ENCODE data around the gene MYH16. TPM values are rescaled to one million over a fixed set of nuclear protein-coding genes. Genes with fewer than 3 reads are reported as not detected.
"Not testable (repeated sequence)": the region's sequence is repeated elsewhere in the genome, so short reads cannot be mapped to it uniquely, and the experiment has no call there.

The MYH16 gene
- total RNA-seq, 1 experiment from 2014 or later = 29.6 TPM

DNA sequence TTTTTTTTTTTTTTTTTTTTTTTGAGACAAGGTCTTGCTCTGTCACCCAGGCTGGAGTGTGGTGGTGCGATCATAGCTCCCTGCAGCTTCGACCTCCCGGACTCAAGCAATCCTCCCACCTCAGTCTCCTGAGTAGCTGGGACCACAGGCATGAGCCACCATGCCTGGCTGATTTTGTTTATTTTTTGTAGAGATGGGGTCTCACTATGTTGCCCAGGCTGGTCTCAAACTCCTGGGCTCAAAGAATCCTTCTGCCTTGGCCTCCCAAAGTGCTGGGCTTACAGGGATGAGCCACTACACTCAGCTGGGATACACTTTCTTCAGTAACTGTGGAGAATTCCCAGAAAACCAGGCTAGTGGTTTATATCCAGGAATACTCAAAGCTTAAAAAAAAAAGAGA lies 78.0 kb downstream of the MYH16 start:
- DNase-seq (ENCODE audit: low read depth) = not testable (repeated sequence)

DNA sequence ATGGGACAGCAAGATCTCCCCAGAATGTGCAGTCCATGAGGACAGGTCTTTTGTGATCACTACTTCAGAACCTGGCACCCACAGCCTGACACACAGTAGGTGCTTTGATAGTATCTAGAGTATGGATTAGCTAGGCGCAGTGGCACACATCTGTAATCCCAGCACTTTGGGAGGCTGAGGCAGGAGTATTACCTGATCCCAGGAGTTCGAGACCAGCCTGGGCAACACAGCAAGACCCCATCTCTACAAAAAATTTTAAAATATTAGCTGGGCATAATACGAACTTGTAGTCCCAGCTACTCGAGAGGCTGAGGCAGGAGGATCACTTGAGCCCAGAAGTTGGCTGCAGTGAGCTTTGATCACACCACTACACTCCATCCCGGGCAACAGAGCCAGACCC lies 79.6 kb downstream of the MYH16 start:
- no peak for DNase-seq (ENCODE audit: low read depth)

DNA sequence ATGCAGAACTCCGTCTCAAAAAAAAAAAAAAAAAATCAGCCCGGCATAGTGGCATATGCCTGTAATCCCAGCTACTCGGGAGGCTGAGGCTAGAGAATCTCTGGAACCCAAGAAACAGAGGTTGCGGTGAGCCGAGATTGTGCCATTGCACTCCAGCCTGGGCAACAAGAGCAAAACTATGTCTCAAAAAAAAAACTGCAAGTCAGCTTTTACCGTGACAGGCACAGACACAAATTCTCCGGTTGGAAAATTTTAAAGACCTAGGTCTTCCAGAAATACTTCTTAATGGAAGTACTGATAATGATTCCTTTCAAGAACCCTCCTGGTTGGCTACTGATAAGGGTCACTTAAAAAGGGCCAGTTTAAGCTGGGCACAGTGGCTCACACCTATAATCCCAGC lies 82.5 kb downstream of the MYH16 start:
- no peak for DNase-seq (ENCODE audit: low read depth)

DNA sequence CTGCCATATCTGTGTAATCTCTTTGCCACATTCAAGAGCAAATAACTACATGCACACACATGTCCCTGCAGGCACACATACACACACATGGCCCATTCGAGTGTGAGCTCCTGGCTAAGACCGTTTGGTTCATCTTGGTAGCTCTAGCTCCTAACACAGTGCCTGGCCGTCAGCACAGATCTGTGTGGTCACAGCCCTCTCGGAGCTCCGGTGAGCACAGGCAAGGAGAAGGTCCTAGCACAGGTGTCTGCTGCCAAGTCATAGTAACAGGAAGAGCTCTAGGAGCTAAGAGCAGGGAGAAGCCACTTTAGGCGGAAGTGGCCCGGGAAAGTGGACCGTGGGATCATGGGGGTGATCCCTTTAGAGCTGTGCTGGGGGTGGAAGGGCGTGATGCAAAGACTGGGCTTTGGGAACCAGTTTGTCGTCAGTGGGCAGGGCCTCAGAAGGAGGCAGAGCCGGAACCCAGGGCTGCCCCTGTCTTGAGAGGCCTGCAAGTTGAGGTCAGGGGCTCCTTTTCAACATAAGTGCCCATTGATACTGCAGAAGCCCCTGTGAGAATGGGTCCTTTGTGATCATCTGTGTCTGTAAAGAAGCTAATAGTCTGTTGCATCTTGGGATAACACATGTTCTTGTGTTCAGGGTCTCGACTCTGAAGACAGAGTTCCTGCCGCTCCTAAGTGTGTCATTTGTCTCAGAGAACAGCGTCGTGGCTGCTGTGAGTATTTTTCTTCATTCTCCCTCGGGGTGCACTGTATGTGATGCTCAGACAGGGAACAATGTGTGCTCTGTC lies 85.3 kb downstream of the MYH16 start:
- no peak for DNase-seq (ENCODE audit: low read depth)

DNA sequence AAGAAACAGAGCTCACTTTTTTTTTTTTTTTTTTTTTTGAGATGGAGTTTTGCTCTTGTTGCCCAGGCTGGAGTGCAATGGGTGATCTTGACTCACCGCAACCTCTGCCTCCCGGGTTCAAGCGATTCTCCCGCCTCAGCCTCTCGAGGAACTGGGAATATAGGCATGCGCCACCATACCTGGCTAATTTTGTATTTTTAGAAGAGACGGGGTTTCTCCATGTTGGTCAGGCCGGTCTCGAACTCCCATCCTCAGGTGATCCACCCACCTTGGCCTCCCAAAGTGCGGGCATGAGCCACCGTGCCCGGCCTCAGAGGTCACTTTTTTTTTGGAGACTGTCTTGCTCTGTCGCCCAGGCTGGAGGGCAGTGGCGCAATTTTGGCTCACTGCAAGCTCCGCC lies 85.9 kb downstream of the MYH16 start:
- not testable (repeated sequence) for DNase-seq (ENCODE audit: low read depth)

- DNase-seq (ENCODE audit: low read depth) = no peak
Measured at GRCh38 chr7:99359465-99360154, 87.0 kb downstream of the MYH16 start.

Other genes starting within 250 kb of the MYH16 start
- gene SMURF1, start 128.7 kb upstream of the MYH16 start, total RNA-seq (2014; rRNA removed; shearing (Covaris generic)) = 27.2 and 27.8 TPM in 2 replicates
- gene KPNA7, start 64.7 kb upstream of the MYH16 start, total RNA-seq (2014; rRNA removed; shearing (Covaris generic)) = not detected in 2 replicates
- gene ARPC1A, start 53.1 kb downstream of the MYH16 start, total RNA-seq (2014; rRNA removed; shearing (Covaris generic)) = 292 and 359 TPM in 2 replicates
- gene ARPC1B, start 101.9 kb downstream of the MYH16 start, total RNA-seq (2014; rRNA removed; shearing (Covaris generic)) = 308 and 360 TPM in 2 replicates
- 81.3 and 105 TPM in 2 replicates for gene PDAP1, start 135.8 kb downstream of the MYH16 start, total RNA-seq (2014; rRNA removed; shearing (Covaris generic))
- gene BUD31, start 136.1 kb downstream of the MYH16 start, total RNA-seq (2014; rRNA removed; shearing (Covaris generic)) = 193 and 225 TPM in 2 replicates
- 6.5 and 8.5 TPM in 2 replicates for gene PTCD1, start 166.0 kb downstream of the MYH16 start, total RNA-seq (2014; rRNA removed; shearing (Covaris generic))
- gene CPSF4, start 166.1 kb downstream of the MYH16 start, total RNA-seq (2014; rRNA removed; shearing (Covaris generic)) = 49.6 and 63.8 TPM in 2 replicates
- 648 and 1,055 TPM in 2 replicates for gene ATP5MF, start 193.3 kb downstream of the MYH16 start, total RNA-seq (2014; rRNA removed; shearing (Covaris generic))
- 7.3 and 9.9 TPM in 2 replicates for gene ZNF789, start 200.1 kb downstream of the MYH16 start, total RNA-seq (2014; rRNA removed; shearing (Covaris generic))
- gene ZNF394, start 227.4 kb downstream of the MYH16 start, total RNA-seq (2014; rRNA removed; shearing (Covaris generic)) = 26.6 and 27.0 TPM in 2 replicates
- 15.5 and 16.0 TPM in 2 replicates for gene ZKSCAN5, start 231.8 kb downstream of the MYH16 start, total RNA-seq (2014; rRNA removed; shearing (Covaris generic))

Data from HT1080 (cell line).